Measurements from ENCODE around the gene PCOLCE2. TPM values are rescaled to one million over a fixed set of nuclear protein-coding genes. Genes with fewer than 3 reads are reported as not detected.

Gene PCOLCE2, protein sequence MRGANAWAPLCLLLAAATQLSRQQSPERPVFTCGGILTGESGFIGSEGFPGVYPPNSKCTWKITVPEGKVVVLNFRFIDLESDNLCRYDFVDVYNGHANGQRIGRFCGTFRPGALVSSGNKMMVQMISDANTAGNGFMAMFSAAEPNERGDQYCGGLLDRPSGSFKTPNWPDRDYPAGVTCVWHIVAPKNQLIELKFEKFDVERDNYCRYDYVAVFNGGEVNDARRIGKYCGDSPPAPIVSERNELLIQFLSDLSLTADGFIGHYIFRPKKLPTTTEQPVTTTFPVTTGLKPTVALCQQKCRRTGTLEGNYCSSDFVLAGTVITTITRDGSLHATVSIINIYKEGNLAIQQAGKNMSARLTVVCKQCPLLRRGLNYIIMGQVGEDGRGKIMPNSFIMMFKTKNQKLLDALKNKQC
- total RNA-seq = 0.49 and 0.50 TPM in 2 replicates

DNA sequence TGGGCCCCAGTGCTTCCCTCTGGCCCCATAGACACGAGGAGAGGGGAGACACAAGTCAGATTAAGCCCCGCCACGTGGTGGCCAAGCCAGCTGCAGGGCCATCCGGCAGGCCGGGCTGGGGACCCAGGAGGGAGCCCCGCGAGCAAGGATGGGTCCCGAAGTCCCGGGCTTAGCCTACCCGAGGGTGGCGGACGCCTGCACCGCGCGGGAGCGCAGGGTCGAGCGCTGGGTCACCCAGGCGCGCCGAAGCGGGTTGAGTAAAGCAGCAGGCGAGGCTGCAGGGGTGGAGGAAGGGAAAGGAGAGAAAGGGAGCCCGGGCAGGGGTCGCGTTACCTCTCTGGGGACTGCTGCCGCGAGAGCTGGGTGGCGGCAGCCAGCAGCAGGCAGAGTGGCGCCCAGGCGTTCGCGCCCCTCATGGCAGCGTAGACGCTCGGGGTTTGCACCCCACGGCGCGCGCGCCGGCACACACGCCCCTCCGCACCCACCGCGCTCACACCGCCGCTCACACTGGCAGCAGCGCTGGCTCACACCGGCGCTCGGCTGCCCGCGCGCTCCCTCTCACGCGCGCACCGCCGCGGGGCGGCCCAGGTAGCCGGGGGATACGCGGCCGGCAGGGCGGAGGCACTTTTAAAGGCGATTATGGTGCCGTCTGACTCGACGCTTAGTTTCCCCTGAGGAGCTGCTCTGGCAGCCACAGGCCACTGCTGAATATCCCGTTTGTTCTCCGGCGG lies at the start of gene PCOLCE2:
Gene PCOLCE2, minus strand, starts transcription at position 603 of the 731 bp plus-strand sequence. Its CDS starts 187 bp downstream, at position 416.

Other genes starting within 250 kb of the PCOLCE2 start
- gene TRPC1, start 165.0 kb downstream of the PCOLCE2 start, total RNA-seq = 4.2 and 10.8 TPM in 2 replicates
- not detected in 2 replicates for gene PAQR9, start 74.6 kb upstream of the PCOLCE2 start, total RNA-seq
- gene U2SURP, start 112.5 kb upstream of the PCOLCE2 start, total RNA-seq = 24.1 and 54.1 TPM in 2 replicates
- gene CHST2, start 230.7 kb upstream of the PCOLCE2 start, total RNA-seq = 3.4 and 4.8 TPM in 2 replicates